ENCODE measurements around the gene ARNT2. TPM values are rescaled to one million over a fixed set of nuclear protein-coding genes. Genes with fewer than 3 reads are reported as not detected.

ARNT2 gene
- total RNA-seq, 2 experiments from 2014 or later: not detected

- Mint-ChIP-seq H3K4me1 (no peaks in the 10 kb centered on the region), H3K4me3 (no peak overlapping the region), H3K27ac (no peak overlapping the region), H3K27me3 (peaks cover 22% of the 10 kb centered on the region), H3K9me3 (ENCODE audit: low read depth) (no peaks in the 10 kb centered on the region), H3K36me3 (no peaks in the 10 kb centered on the region)
- ATAC-seq: no peak
- no peak for DNase-seq
- CTCF ChIA-PET: no interaction called here
These were observed 64.6 kb downstream of the ARNT2 start for GRCh38 chr15:80468796-80469195.

- Mint-ChIP-seq H3K36me3 (peaks cover 1% of the 10 kb centered on the region), H3K27me3 (peaks cover 22% of the 10 kb centered on the region), H3K27ac (no peak overlapping the region), H3K4me3 (no peak overlapping the region), H3K9me3 (ENCODE audit: low read depth) (peaks cover 2% of the 10 kb centered on the region), H3K4me1 (no peaks in the 10 kb centered on the region)
- no peak for DNase-seq
- no peak for ATAC-seq
- CTCF ChIA-PET: no interaction called here
These were observed 67.7 kb downstream of the ARNT2 start for GRCh38 chr15:80471881-80472280.

GRCh38 chr15:80473286-80474223, 69.4 kb downstream of the ARNT2 start:
- ATAC-seq (no peak), DNase-seq (no peak)
- Mint-ChIP-seq H3K4me3 (no peak overlapping the region), H3K36me3 (peaks cover 1% of the 10 kb centered on the region), H3K4me1 (no peaks in the 10 kb centered on the region), H3K27me3 (peaks cover 22% of the 10 kb centered on the region), H3K27ac (no peak overlapping the region), H3K9me3 (ENCODE audit: low read depth) (peaks cover 2% of the 10 kb centered on the region)
- CTCF ChIA-PET: interaction anchor here (0.8 kb wide), 1 partner anchor 303 kb away, joined by 3 read pairs; no protein-coding TSS in a partner anchor

GRCh38 chr15:80474224-80475215, 70.3 kb downstream of the ARNT2 start:
- DNase-seq: no peak
- Mint-ChIP-seq H3K36me3 (peaks cover 1% of the 10 kb centered on the region), H3K27ac (no peak overlapping the region), H3K9me3 (ENCODE audit: low read depth) (peaks cover 2% of the 10 kb centered on the region), H3K27me3 (peaks cover 22% of the 10 kb centered on the region), H3K4me1 (no peaks in the 10 kb centered on the region), H3K4me3 (no peak overlapping the region)
- no peak for ATAC-seq
- CTCF ChIA-PET: interaction anchor here (0.7 to 0.8 kb wide), 2 partner anchors 15 to 18 kb away, joined by 3 read pairs; no protein-coding TSS in a partner anchor

GRCh38 chr15:80475572-80475971, 71.4 kb downstream of the ARNT2 start:
- H3K36me3 Mint-ChIP-seq: peaks cover 1% of the 10 kb centered on the region
- no peak overlapping the region for H3K27ac Mint-ChIP-seq
- H3K4me1 Mint-ChIP-seq: no peaks in the 10 kb centered on the region
- no peak overlapping the region for H3K4me3 Mint-ChIP-seq
- peaks cover 2% of the 10 kb centered on the region for H3K9me3 Mint-ChIP-seq (ENCODE audit: low read depth)
- H3K27me3 Mint-ChIP-seq: peaks cover 15% of the 10 kb centered on the region
- no peak for DNase-seq
- no peak for ATAC-seq
- CTCF ChIA-PET: interaction anchor here (0.8 kb wide), 1 partner anchor 14 kb away, joined by 3 read pairs; no protein-coding TSS in a partner anchor

- Mint-ChIP-seq H3K27ac (no peak overlapping the region), H3K27me3 (peaks cover 11% of the 10 kb centered on the region), H3K4me3 (no peak overlapping the region), H3K36me3 (peaks cover 1% of the 10 kb centered on the region), H3K9me3 (ENCODE audit: low read depth) (peaks cover 2% of the 10 kb centered on the region), H3K4me1 (no peaks in the 10 kb centered on the region)
- DNase-seq (no peak), ATAC-seq (no peak)
- CTCF ChIA-PET: no interaction called here
These were observed 71.9 kb downstream of the ARNT2 start for GRCh38 chr15:80476036-80476435.

GRCh38 chr15:80478075-80478474, 73.9 kb downstream of the ARNT2 start:
- DNase-seq (no peak), ATAC-seq (no peak)
- H3K9me3 Mint-ChIP-seq (ENCODE audit: low read depth): peaks cover 2% of the 10 kb centered on the region
- no peak overlapping the region for H3K27ac Mint-ChIP-seq
- no peaks in the 10 kb centered on the region for H3K27me3 Mint-ChIP-seq
- H3K4me1 Mint-ChIP-seq: no peaks in the 10 kb centered on the region
- CTCF ChIA-PET: no interaction called here
- H3K4me3 Mint-ChIP-seq: no peak overlapping the region
- H3K36me3 Mint-ChIP-seq: peaks cover 1% of the 10 kb centered on the region

- CTCF ChIA-PET: no interaction called here
- H3K36me3 Mint-ChIP-seq: peaks cover 1% of the 10 kb centered on the region
- H3K27me3 Mint-ChIP-seq: no peaks in the 10 kb centered on the region
- no peak overlapping the region for H3K4me3 Mint-ChIP-seq
- no peak for ATAC-seq
- DNase-seq: no peak
- no peak overlapping the region for H3K27ac Mint-ChIP-seq
- H3K9me3 Mint-ChIP-seq (ENCODE audit: low read depth): peaks cover 2% of the 10 kb centered on the region
- H3K4me1 Mint-ChIP-seq: no peaks in the 10 kb centered on the region
These were observed 75.0 kb downstream of the ARNT2 start for GRCh38 chr15:80479191-80479590.

- peaks cover 1% of the 10 kb centered on the region for H3K36me3 Mint-ChIP-seq
- ATAC-seq (no peak), DNase-seq (no peak)
- no peak overlapping the region for H3K27ac Mint-ChIP-seq
- CTCF ChIA-PET: no interaction called here
- H3K4me1 Mint-ChIP-seq: no peaks in the 10 kb centered on the region
- H3K4me3 Mint-ChIP-seq: no peak overlapping the region
- H3K27me3 Mint-ChIP-seq: no peaks in the 10 kb centered on the region
- peaks cover 2% of the 10 kb centered on the region for H3K9me3 Mint-ChIP-seq (ENCODE audit: low read depth)
These were observed 76.1 kb downstream of the ARNT2 start for GRCh38 chr15:80480171-80480811.

GRCh38 chr15:80480909-80481308, 76.7 kb downstream of the ARNT2 start:
- CTCF ChIA-PET: no interaction called here
- Mint-ChIP-seq H3K27ac (no peak overlapping the region), H3K36me3 (peaks cover 1% of the 10 kb centered on the region), H3K4me3 (no peak overlapping the region), H3K27me3 (no peaks in the 10 kb centered on the region), H3K4me1 (no peaks in the 10 kb centered on the region), H3K9me3 (ENCODE audit: low read depth) (peaks cover 2% of the 10 kb centered on the region)
- ATAC-seq: no peak
- no peak for DNase-seq

- Mint-ChIP-seq H3K36me3 (no peaks in the 10 kb centered on the region), H3K9me3 (ENCODE audit: low read depth) (no peaks in the 10 kb centered on the region), H3K27ac (no peak overlapping the region), H3K27me3 (no peaks in the 10 kb centered on the region), H3K4me3 (no peak overlapping the region), H3K4me1 (no peaks in the 10 kb centered on the region)
- DNase-seq (no peak), ATAC-seq (no peak)
- CTCF ChIA-PET: no interaction called here
These were observed 78.5 kb downstream of the ARNT2 start for GRCh38 chr15:80482696-80483095.

- H3K27ac Mint-ChIP-seq: no peak overlapping the region
- CTCF ChIA-PET: no interaction called here
- no peaks in the 10 kb centered on the region for H3K4me1 Mint-ChIP-seq
- DNase-seq: no peak
- ATAC-seq: no peak
- no peaks in the 10 kb centered on the region for H3K9me3 Mint-ChIP-seq (ENCODE audit: low read depth)
- H3K4me3 Mint-ChIP-seq: no peak overlapping the region
- no peaks in the 10 kb centered on the region for H3K27me3 Mint-ChIP-seq
- H3K36me3 Mint-ChIP-seq: no peaks in the 10 kb centered on the region
These were observed 79.6 kb downstream of the ARNT2 start for GRCh38 chr15:80483725-80484161.

- ATAC-seq (no peak), DNase-seq (no peak)
- H3K4me3 Mint-ChIP-seq: no peak overlapping the region
- no peaks in the 10 kb centered on the region for H3K9me3 Mint-ChIP-seq (ENCODE audit: low read depth)
- H3K27ac Mint-ChIP-seq: no peak overlapping the region
- H3K4me1 Mint-ChIP-seq: no peaks in the 10 kb centered on the region
- H3K36me3 Mint-ChIP-seq: no peaks in the 10 kb centered on the region
- peaks cover 5% of the 10 kb centered on the region for H3K27me3 Mint-ChIP-seq
- CTCF ChIA-PET: no interaction called here
These were observed 80.2 kb downstream of the ARNT2 start for GRCh38 chr15:80484333-80484864.
